ENCODE measurements around the gene SNX13. TPM values are rescaled to one million over a fixed set of nuclear protein-coding genes. Genes with fewer than 3 reads are reported as not detected.

The SNX13 gene
- polyA plus RNA-seq, 1 of the 3 experiments (the other 2 are of a cell fraction), result 13.0 TPM

- Histone ChIP-seq H3K9me3 (no peaks in the 10 kb centered on the region), H3K9ac (no peak overlapping the region), H3F3A (replicated peaks; ENCODE audit: insufficient read depth) (no peaks in the 10 kb centered on the region), H3K79me2 (ENCODE audit: insufficient read depth) (no peaks in the 10 kb centered on the region), H3K27me3 (ENCODE audit: insufficient read depth) (peaks cover 5% of the 10 kb centered on the region; the same call in 1 of the 2 replicates), H2AFZ (ENCODE audit: low read depth) (no peak overlapping the region), H4K20me1 (ENCODE audit: insufficient read depth) (no peaks in the 10 kb centered on the region), H3K4me3 (ENCODE audit: low read depth in 2 of 2, low read length in 1 of 2) (no peak overlapping the region), H3K27ac (ENCODE audit: low read depth in 2 of 2, low read length in 1 of 2) (no peak overlapping the region), H3K4me1 (ENCODE audit: control insufficient read depth in 1 of 2, insufficient read depth in 2 of 2, low read depth in 1 of 2, low read length in 1 of 2) (no peaks in the 10 kb centered on the region; a peak in 1 of 4 replicates), H3K36me3 (replicated peaks in 1 of 2; ENCODE audit: control insufficient read depth in 1 of 2, insufficient read depth in 2 of 2, low read length in 1 of 2) (no peaks in the 10 kb centered on the region), H3K9me2 (no peaks in the 10 kb centered on the region), H3K4me2 (no peak overlapping the region)
- whole genome bisulfite sequencing (ENCODE audit: low lambda C conversion rate), result 9% methylated on average over 3 of the region's 3 CpGs
- no peak for DNase-seq
- ChIA-PET CTCF (interaction anchor here (0.9 to 2.2 kb wide), 4 partner anchors 9 to 338 kb away, joined by 3 to 9 read pairs (median 5); no protein-coding TSS in a partner anchor), POLR2A (no interaction called here)
- TF ChIP-seq EZH2phosphoT487 (IDR thresholded peaks at IDR 0.05; ENCODE audit: borderline replicate concordance, low read depth) (no peak), NRF1 (IDR thresholded peaks at IDR 0.05; ENCODE audit: low read depth, low read length) (no peak), TAF1 (IDR thresholded peaks at IDR 0.05; ENCODE audit: borderline replicate concordance, low read depth, low read length) (no peak), MXI1 (IDR thresholded peaks at IDR 0.05; ENCODE audit: low read depth, low read length) (no peak), CHD2 (IDR thresholded peaks at IDR 0.05; ENCODE audit: low read length, partially characterized antibody) (no peak), REST (IDR thresholded peaks at IDR 0.05; ENCODE audit: low read depth, low read length) (no peak), USF1 (IDR thresholded peaks at IDR 0.05; ENCODE audit: borderline replicate concordance, low read depth) (no peak), IRF3 (IDR thresholded peaks at IDR 0.05; ENCODE audit: low read depth, low read length) (no peak), PBX3 (IDR thresholded peaks at IDR 0.05) (no peak), CTCF (IDR thresholded peaks at IDR 0.05) (no peak), FOXJ3 (CRISPR knock-in tag; IDR thresholded peaks at IDR 0.05) (no peak), FOSL2 (IDR thresholded peaks at IDR 0.05; ENCODE audit: borderline replicate concordance, low read depth) (no peak), MAX (IDR thresholded peaks at IDR 0.05; ENCODE audit: low read depth) (no peak), NFIC (IDR thresholded peaks at IDR 0.05; ENCODE audit: borderline replicate concordance) (no peak), RFX5 (IDR thresholded peaks at IDR 0.05; ENCODE audit: low read length) (no peak), RCOR1 (IDR thresholded peaks at IDR 0.05; ENCODE audit: low read length) (no peak)
Measured at GRCh38 chr7:17983221-17984062, 43.1 kb upstream of the SNX13 start.
